Measurements from ENCODE around the gene DNAJB12. TPM values are rescaled to one million over a fixed set of nuclear protein-coding genes. Genes with fewer than 3 reads are reported as not detected.

DNAJB12 gene
- total RNA-seq, 4 donors from 2014 or later: 33.7 to 69.2 (median 38.0) TPM

- in situ Hi-C loops (cut with MboI; ENCODE audit: low pct_ligation_motif_present in 1 of 4, low pct_unique_long_range_greater_than_20kb in 1 of 4, low sequenced_read_pairs in 3 of 4): loop anchor here (10.0 to 25.0 kb wide), 7 partner anchors 85 to 443 kb away; partner anchors contain the start of genes ANAPC16 (in 1 of the 4) and ASCC1 (in 1 of the 4)
- 97% methylated on average over 2 of the region's 2 CpGs; no CpG with 5 or more reads in 1 of the 2 donors for WGBS, 2 donors (ENCODE audit: low coverage in 1 of 2)
- Histone ChIP-seq H3K27ac (peak overlapping the region in 1 of 4 donors; percentile 31), H3K36me3 (no peaks in the 10 kb centered on the region), H3K4me1 (peaks cover 37 to 69% (median 52%) of the 10 kb centered on the region in 4 donors), H3K9me3 (no peaks in the 10 kb centered on the region), H3K4me3 (no peak overlapping the region), H3K27me3 (no peaks in the 10 kb centered on the region)
- intact Hi-C loops (cut with DNase I; ENCODE audit: low total_unique reads): no loop called here
- DNase-seq: no peak
- no peak for TF ChIP-seq POLR2A (IDR thresholded peaks at IDR 0.05)
- TF ChIP-seq POLR2AphosphoS5 (IDR thresholded peaks at IDR 0.05): no peak
- TF ChIP-seq, protein P1, sequence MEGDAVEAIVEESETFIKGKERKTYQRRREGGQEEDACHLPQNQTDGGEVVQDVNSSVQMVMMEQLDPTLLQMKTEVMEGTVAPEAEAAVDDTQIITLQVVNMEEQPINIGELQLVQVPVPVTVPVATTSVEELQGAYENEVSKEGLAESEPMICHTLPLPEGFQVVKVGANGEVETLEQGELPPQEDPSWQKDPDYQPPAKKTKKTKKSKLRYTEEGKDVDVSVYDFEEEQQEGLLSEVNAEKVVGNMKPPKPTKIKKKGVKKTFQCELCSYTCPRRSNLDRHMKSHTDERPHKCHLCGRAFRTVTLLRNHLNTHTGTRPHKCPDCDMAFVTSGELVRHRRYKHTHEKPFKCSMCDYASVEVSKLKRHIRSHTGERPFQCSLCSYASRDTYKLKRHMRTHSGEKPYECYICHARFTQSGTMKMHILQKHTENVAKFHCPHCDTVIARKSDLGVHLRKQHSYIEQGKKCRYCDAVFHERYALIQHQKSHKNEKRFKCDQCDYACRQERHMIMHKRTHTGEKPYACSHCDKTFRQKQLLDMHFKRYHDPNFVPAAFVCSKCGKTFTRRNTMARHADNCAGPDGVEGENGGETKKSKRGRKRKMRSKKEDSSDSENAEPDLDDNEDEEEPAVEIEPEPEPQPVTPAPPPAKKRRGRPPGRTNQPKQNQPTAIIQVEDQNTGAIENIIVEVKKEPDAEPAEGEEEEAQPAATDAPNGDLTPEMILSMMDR (IDR thresholded peaks at IDR 0.05): no peak
- no peak for TF ChIP-seq EP300 (IDR thresholded peaks at IDR 0.05; ENCODE audit: low read depth)
These were observed 24.7 kb downstream of the DNAJB12 start for GRCh38 chr10:72330069-72330426.

- DNase-seq: no peak
- H3K4me1 ChIP-seq: peaks cover 35 to 68% (median 51%) of the 10 kb centered on the region in 4 donors
- H3K27me3 ChIP-seq: no peaks in the 10 kb centered on the region
- in situ Hi-C loops (cut with MboI; ENCODE audit: low pct_ligation_motif_present in 1 of 4, low pct_unique_long_range_greater_than_20kb in 1 of 4, low sequenced_read_pairs in 3 of 4) (loop anchor here (10.0 to 25.0 kb wide), 7 partner anchors 85 to 442 kb away; partner anchors contain the start of genes ANAPC16 (in 1 of the 4) and ASCC1 (in 1 of the 4)), intact Hi-C loops (cut with DNase I; ENCODE audit: low total_unique reads) (no loop called here)
- no peaks in the 10 kb centered on the region for H3K36me3 ChIP-seq
- no peak overlapping the region for H3K4me3 ChIP-seq
- TF ChIP-seq EP300 (IDR thresholded peaks at IDR 0.05; ENCODE audit: low read depth) (no peak), POLR2A (IDR thresholded peaks at IDR 0.05) (no peak), POLR2AphosphoS5 (IDR thresholded peaks at IDR 0.05) (no peak)
- TF ChIP-seq, protein P1 (IDR thresholded peaks at IDR 0.05): no peak
- H3K27ac ChIP-seq: peak overlapping the region in 1 of 4 donors; percentile 31
- 89% methylated on average over 11 of the region's 11 CpGs; no CpG with 5 or more reads in 1 of the 2 donors for WGBS, 2 donors (ENCODE audit: low coverage in 1 of 2)
- no peaks in the 10 kb centered on the region for H3K9me3 ChIP-seq
These were observed 25.2 kb downstream of the DNAJB12 start for GRCh38 chr10:72329290-72330068.

DNA sequence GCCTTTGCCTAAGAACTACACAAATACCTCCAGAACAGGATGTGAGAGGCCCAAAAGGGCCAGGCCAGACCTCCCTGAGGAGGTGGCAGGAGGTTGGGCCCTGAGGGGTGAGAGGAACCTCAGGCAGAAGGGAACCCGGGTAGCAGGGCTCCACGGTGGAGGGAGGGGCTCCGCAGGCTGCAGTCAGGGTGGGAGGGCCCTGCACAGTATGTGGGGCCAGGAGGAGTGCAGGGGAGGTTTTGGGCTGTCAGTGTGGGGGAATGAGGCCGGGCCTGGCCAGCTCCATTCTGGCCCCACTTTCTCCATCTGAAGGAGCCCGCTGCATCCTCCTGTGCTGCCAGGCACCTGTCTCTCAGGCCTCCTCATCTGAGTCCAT is 25.9 kb downstream of the DNAJB12 start:
- peaks cover 28 to 61% (median 44%) of the 10 kb centered on the region in 4 donors for H3K4me1 ChIP-seq
- in situ Hi-C loops (cut with MboI; ENCODE audit: low pct_ligation_motif_present in 1 of 4, low pct_unique_long_range_greater_than_20kb in 1 of 4, low sequenced_read_pairs in 3 of 4): loop anchor here in 3 of 4 donors (25.0 kb wide), 5 partner anchors 92 to 442 kb away; partner anchors contain the start of genes ANAPC16 (in 1 of the 3) and ASCC1 (in 1 of the 3)

More for the DNA sequence above, 25.9 kb downstream of the DNAJB12 start:
- H3K9me3 ChIP-seq: no peaks in the 10 kb centered on the region
- no peak for DNase-seq
- intact Hi-C loops (cut with DNase I; ENCODE audit: low total_unique reads): no loop called here
- 56 to 81% methylated on average over 4 to 5 of the region's 5 CpGs for WGBS, 2 donors (ENCODE audit: low coverage in 1 of 2)
- H3K36me3 ChIP-seq: no peaks in the 10 kb centered on the region
- TF ChIP-seq POLR2AphosphoS5 (IDR thresholded peaks at IDR 0.05) (no peak), EP300 (IDR thresholded peaks at IDR 0.05; ENCODE audit: low read depth) (no peak), POLR2A (IDR thresholded peaks at IDR 0.05) (no peak)
- TF ChIP-seq, protein P1 (IDR thresholded peaks at IDR 0.05): no peak
- H3K4me3 ChIP-seq: no peak overlapping the region
- no peaks in the 10 kb centered on the region for H3K27me3 ChIP-seq
- H3K27ac ChIP-seq: peak overlapping the region; percentile 31 to 51 (median 37)

All from transverse colon (tissue), 4 donors.